Measurements from ENCODE around the gene CADM2.

CADM2 gene

DNA sequence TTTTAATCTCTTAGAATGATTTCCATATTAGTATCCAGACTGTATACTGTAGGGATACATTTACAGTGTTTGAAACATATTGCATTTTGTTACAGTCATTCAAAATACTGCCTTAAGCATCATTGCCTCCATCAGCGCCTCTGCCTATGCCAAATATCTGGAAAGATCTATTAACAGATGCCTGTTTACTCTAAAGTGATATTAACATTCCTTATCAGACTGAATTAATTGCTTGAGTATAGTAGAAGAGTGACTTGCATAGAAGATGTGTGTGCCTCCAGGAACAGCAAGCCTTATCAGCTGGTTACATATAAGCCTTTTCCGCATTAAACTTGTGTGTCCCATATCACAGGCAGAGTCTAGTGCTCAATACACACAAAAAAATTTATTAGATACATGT, 379.1 kb downstream of the CADM2 start:
- DNase-seq, result no peak

DNA sequence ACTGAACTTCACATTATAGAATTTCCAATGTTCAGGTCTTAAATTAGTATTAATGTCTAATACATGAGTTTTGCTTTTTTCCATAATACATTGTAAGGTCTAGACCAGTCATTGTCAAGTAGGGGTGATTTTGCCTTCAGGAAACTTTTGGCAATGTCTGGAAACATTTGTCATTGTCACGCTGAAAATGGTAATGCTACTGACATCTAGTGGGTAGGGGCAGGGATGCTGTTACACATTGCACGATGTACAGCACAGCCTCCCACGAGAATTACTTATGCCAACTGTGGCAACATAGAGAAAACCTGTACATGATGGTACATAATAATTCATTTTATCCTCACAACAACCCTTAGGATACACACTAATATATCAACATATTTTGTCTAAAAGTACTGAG, 384.1 kb downstream of the CADM2 start:
- peak; percentile 1 for DNase-seq

- DNase-seq, result no peak
Observed at GRCh38 chr3:85355572-85355971, 396.8 kb downstream of the CADM2 start.

DNA sequence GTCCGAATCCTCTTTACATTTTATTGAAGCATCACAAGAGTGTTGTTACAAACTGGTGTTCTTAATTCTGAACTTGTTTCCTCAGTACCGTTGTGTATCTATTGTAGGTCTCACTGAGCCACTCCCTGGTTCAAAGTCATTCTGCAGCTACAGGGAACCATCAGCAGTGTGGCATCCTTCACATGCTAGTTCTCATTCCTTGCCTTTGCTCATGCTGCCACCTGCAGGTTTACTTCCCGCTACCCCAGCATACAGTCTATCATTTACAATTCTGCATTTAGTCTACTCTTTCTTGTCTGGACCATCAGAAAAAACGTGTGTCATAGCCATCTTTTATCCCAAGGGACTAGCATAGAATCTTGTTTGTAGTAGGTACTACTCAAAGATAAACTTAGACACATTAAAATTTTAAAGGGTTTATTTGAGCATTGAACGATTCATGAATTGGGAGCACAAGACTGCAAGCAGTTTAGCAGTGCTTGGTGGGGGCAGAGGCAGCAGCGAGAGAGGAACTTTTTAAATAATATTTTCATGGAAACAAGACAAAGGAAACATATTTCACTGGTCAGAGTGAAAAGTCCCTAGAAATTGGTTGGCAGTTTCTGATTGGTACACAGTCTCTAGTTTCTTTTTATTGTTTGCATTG, 402.1 kb downstream of the CADM2 start:
- DNase-seq, result peak; percentile 29

- no peak for DNase-seq
Observed at GRCh38 chr3:85364296-85364909, 405.6 kb downstream of the CADM2 start.

DNA sequence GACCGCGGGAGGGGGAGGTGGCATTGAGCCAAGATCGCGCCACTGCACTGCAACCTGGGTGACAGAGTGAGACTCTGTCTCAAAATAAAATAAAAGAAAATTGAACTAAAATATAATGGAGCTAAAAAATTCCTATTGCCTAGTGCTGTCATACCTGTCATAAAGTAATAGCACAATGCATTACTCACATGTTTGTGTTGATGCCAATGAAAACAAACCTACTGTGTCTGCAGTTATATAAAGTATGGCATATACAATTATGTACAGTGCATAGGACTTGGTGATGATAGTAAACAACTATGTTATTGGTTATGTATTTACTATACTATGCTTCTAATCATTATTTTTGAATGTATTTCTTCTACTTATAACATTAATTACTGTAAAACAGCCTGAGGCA, 411.6 kb downstream of the CADM2 start:
- no peak for DNase-seq

DNA sequence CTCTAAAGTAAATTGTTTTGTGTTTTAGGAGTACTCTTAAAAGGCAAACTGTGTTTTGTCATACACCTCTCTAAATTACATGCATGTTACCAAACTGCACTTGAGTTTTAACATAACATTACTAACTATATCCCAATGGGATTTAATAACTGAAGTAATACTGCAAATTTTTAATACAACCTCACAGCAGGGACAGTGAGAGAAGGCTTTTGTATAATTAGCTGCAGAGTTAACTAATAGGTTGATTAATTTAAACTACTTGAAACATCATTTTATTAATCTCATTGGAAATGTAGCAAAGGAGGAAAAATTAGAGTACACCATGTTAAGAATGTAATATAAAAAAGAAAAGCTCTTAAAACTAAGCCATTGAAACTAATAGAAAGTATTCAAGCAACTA, 417.3 kb downstream of the CADM2 start:
- DNase-seq, result no peak

DNA sequence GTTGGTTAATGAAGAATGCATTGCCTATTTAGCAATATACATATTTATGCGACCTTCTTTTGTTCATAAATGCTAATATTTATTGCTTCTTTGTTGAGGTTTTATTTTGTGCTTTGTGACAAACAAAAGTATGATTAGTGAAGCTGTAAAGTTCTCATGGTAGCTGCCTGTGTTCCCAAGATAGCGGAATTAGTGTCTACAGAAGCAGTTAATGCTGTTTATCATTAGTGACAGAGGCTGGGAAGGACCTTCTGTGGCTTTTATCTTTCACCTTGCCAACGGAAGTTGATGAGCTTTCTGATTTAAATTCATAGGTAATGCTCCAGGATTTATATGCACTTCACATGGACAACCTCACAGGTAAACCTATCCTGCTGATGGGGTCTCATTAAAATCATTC, 418.3 kb downstream of the CADM2 start:
- no peak for DNase-seq

DNA sequence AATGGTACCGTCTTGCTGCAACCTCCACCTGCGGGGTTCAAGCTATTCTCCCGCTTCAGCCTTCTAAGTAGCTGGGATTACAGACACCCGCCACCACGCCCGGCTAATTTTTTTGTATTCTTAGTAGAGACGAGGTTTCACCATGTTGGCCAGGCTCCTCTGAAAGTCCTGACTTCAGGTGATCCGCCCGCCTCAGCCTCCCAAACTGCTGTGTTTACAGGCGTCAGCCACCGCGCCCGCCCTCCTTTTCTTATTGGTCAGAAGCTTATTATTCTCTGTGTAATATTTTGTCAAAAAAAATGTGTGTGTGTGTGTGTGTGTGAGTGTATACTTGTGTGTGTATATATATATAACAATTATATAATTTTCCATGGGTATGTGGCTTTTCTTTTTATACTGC, 425.6 kb downstream of the CADM2 start:
- no peak for DNase-seq

GRCh38 chr3:85387913-85388505, 429.2 kb downstream of the CADM2 start:
- no peak for DNase-seq

DNA sequence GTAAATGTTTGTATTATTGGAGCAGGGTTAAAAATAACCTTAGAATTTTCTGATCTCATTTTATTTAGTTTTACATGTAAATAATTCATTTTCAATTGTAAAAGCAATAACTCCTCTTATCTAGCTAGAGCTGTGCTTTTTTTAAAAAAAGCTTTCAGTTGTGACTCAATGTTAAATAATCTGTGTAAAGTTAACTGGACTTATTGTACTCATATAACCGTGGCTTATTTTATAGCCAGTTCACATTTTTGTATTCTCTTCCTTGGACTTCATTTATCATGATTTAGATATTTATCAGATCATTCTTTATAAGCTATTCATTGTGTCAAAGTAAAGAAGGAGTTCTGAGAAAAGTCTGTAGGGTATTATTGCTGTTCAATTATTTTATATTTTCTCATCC, 435.6 kb downstream of the CADM2 start:
- no peak for DNase-seq

DNA sequence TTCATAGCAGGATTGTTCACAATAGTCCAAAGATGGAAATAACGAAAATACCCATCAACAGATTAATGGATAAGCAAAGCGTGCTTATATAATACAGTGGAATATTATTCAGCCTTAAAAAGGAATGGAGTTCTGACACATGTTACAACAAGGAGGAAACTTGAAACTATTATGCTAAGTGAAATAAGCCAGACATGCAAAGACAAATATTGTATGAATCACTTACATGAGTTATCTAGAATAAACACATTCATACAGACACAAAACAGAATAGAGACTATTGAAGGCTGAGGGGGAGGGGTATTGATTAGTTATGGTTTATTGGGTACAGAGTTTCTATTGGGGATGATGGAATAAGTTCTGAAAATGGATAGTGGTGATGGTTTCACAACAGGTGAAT, 438.6 kb downstream of the CADM2 start:
- no peak for DNase-seq

- no peak for DNase-seq
Observed at GRCh38 chr3:85426121-85426520, 467.3 kb downstream of the CADM2 start.

DNA sequence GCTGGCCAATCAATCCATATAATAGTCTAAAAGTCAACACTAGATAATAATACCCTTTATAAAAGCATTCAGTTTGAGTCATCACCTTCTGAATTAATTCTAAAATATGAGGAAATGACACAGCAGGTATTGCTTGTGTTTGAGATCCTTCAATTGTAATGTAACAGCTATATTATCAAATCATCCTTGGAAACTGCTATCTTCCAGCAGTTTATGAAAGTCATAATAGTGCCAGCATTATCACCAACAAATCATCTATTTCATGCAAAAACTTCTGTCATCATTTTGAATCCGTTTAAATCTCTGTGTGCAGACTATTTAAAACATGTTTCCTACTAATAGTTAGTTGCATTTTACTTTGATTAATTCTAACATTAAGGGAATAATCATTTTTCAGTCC, 468.7 kb downstream of the CADM2 start:
- no peak for DNase-seq

GRCh38 chr3:85432081-85432480, 473.3 kb downstream of the CADM2 start:
- DNase-seq, result no peak

- no peak for DNase-seq
Observed at GRCh38 chr3:85433319-85433718, 474.5 kb downstream of the CADM2 start.

- no peak for DNase-seq
Observed at GRCh38 chr3:85455561-85456200, 496.9 kb downstream of the CADM2 start.

DNA sequence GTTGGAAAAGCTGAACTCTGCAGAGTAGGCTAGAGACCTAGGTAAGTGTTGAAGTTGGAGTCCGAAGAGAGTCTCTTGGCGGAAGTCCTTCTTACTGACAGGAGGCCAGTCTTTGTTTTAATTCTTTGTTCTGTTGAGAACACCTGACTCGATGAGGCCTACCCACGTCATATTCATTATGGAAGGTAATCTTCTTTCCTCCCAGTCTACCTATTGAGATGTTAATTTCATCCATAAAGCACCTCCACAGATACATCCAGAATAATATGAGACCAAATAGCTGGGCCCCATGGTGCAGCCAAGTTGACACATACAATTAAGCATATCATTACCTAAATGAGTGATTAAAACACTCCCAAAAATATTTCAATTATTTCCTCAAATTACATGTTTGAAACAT, 515.5 kb downstream of the CADM2 start:
- DNase-seq, result no peak

- no peak for DNase-seq
Observed at GRCh38 chr3:85475346-85475745, 516.6 kb downstream of the CADM2 start.

DNA sequence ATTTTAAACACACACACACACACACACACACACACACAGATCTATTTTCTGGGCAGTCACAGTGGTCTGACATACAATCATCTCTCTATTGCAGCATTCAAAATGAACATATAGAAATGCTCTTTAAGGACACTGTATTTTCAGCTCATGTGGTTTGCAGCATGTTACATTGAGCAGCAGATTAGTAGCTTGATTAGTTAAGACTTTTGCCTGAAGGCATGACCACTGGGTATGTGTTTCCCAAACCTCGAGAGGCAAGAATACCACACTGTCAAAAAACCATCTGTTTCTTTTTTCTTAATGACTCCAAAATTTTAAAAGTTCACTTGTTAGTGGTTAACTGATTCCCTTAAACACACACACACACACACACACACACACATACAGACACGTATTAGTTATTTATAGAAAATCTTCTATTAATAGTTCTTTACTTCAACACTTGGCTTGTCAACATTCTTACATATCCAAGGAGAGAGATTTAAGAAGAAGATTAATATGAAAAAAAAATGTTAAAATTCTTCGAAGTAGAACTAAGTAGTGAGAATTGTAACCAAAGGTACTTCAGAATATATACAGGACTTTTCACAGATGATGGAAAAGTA, 518.2 kb downstream of the CADM2 start:
- peak; percentile 1 for DNase-seq

GRCh38 chr3:85481411-85482212, 522.8 kb downstream of the CADM2 start:
- no peak for DNase-seq

DNA sequence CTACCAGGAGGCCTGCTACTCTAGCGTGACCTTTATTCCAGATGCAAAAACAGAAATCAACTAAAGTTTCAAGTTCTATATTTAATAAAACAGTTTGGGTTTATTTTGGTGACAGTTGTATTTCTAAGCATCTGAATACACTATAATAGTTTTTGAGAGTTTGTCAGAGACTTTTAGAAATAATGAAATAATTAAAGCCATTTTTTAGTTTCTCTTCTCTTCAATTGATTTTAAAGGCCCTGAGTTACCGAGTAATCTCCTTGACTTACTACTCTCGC, 523.4 kb downstream of the CADM2 start:
- no peak for DNase-seq

DNA sequence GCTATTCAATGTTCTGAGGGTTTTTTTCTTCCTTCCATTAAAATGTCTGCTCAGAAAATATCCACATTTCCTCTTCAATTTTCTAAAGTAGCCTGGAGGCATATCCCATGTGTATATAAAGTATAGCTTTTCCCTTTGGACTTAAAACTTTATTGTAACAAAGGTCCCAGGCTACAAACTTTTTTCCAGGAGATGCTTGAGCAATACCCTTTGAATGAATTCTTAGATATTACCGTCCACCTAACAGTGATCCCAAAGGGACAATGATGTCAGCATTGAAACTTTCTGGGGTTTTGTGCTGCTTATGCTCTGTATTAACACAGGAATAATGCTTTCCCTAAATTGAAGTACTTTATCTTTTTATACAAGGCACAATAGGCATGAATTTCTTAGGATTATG, 525.2 kb downstream of the CADM2 start:
- DNase-seq, result no peak
